ENCODE data around the gene GLOD5.
A peak's percentile ranks its signal among the peaks of the same experiment; 100 is the strongest.

The GLOD5 gene

GRCh38 chrX:48785186-48785539 lies 23.6 kb downstream of the GLOD5 start:
- Histone ChIP-seq H3K14ac (ENCODE audit: low read length) (no peak overlapping the region), H3K4me1 (ENCODE audit: control insufficient read depth in 2 of 2, insufficient read depth in 1 of 2, low read depth in 1 of 2, low read length in 2 of 2) (no peaks in the 10 kb centered on the region), H3K27ac (replicated peaks; ENCODE audit: low read length) (no peak overlapping the region), H3K9me3 (replicated peaks in 1 of 2; ENCODE audit: control insufficient read depth in 2 of 2, insufficient read depth in 1 of 2, low read depth in 1 of 2, low read length in 2 of 2) (no peaks in the 10 kb centered on the region), H2BK12ac (ENCODE audit: low read length) (no peak overlapping the region), H3K27me3 (ENCODE audit: control insufficient read depth in 3 of 3, insufficient read depth in 3 of 3, low read depth in 1 of 3, low read length in 3 of 3) (peaks cover 0 to 15% (median 0%) of the 10 kb centered on the region in 3 experiments), H2AK5ac (ENCODE audit: low read depth, low read length) (no peak overlapping the region), H3K18ac (ENCODE audit: low read length) (no peak overlapping the region), H3K4me3 (ENCODE audit: low read length in 2 of 2) (no peak overlapping the region), H3K9ac (ENCODE audit: low read depth, low read length, poor library complexity) (no peak overlapping the region), H3K36me3 (replicated peaks in 1 of 2; ENCODE audit: control insufficient read depth in 2 of 2, insufficient read depth in 2 of 2, low read length in 2 of 2) (no peaks in the 10 kb centered on the region), H3K4ac (ENCODE audit: low read length) (no peak overlapping the region), H2BK5ac (ENCODE audit: low read length) (no peak overlapping the region), H3K79me1 (ENCODE audit: low read depth, low read length) (no peaks in the 10 kb centered on the region), H2AFZ (ENCODE audit: low read length) (no peak overlapping the region), H2BK120ac (ENCODE audit: low read depth, low read length) (no peak overlapping the region), H4K8ac (ENCODE audit: low read depth, low read length) (peak overlapping the region; percentile 6), H3K23ac (ENCODE audit: low read depth, low read length, poor library complexity) (no peak overlapping the region), H2BK15ac (ENCODE audit: low read length) (no peak overlapping the region), H4K91ac (ENCODE audit: low read depth, low read length, poor library complexity) (no peak overlapping the region), H3K4me2 (ENCODE audit: insufficient read depth, low read length, poor library complexity, severe bottlenecking) (no peak overlapping the region)
- no peak for DNase-seq (ENCODE audit: low spot score)
- WGBS, 2 donors (ENCODE audit: extremely low coverage in 2 of 2, insufficient read length in 2 of 2, insufficient replicate concordance in 1 of 2), result no CpG with 5 or more reads among the region's 1 CpG

DNA sequence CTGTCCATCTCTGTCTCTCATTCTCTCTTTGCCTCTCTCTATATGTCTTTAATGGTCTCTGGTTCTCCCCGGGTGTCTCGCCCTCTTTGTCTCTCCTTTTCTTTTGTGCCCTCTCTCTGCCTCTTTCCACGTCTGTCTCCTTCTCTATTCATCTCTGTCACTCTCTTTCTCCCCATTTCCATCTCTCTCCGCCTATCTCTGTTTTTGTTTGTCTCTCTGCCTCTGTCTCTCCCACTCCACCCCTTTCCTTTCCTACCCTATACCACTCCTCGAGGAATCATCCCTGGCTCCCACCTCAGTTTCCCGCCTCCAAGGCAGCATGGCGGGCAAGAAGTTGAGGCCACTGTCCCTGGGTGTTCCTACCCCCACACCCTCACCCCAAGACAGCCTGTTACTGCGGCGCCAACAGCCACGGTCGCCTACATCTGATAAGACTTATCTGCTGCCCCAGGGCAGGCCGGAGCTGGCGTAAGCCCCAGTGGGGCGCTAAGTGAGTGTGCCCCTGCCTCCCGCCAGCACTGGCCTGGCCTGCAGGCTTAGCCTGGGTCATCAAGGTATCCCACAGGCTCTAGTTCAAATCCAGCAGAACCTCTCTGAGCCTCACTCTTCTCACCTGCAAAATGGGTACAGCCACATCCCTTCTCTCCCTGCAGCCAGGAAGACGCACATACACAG lies 24.1 kb downstream of the GLOD5 start:
- H3K23ac ChIP-seq (ENCODE audit: low read depth, low read length, poor library complexity), result no peak overlapping the region
- no peak for DNase-seq (ENCODE audit: low spot score)
- H4K8ac ChIP-seq (ENCODE audit: low read depth, low read length), result no peak overlapping the region
- no peak overlapping the region for H2BK120ac ChIP-seq (ENCODE audit: low read depth, low read length)
- H3K18ac ChIP-seq (ENCODE audit: low read length), result no peak overlapping the region
- H3K79me1 ChIP-seq (ENCODE audit: low read depth, low read length), result no peaks in the 10 kb centered on the region
- H2BK15ac ChIP-seq (ENCODE audit: low read length), result no peak overlapping the region
- WGBS, 2 donors (ENCODE audit: extremely low coverage in 2 of 2, insufficient read length in 2 of 2, insufficient replicate concordance in 1 of 2), result no CpG with 5 or more reads among the region's 16 CpGs
- no peak overlapping the region for H3K27ac ChIP-seq (replicated peaks; ENCODE audit: low read length)
- no peaks in the 10 kb centered on the region for H3K9me3 ChIP-seq (replicated peaks in 1 of 2; ENCODE audit: control insufficient read depth in 2 of 2, insufficient read depth in 1 of 2, low read depth in 1 of 2, low read length in 2 of 2)
- no peak overlapping the region for H3K9ac ChIP-seq (ENCODE audit: low read depth, low read length, poor library complexity)
- no peak overlapping the region for H2BK5ac ChIP-seq (ENCODE audit: low read length)
- H2BK12ac ChIP-seq (ENCODE audit: low read length), result no peak overlapping the region
- no peak overlapping the region for H2AK5ac ChIP-seq (ENCODE audit: low read depth, low read length)
- no peak overlapping the region for H3K4me2 ChIP-seq (ENCODE audit: insufficient read depth, low read length, poor library complexity, severe bottlenecking)
- no peak overlapping the region for H3K14ac ChIP-seq (ENCODE audit: low read length)
- H4K91ac ChIP-seq (ENCODE audit: low read depth, low read length, poor library complexity), result no peak overlapping the region
- no peaks in the 10 kb centered on the region for H3K36me3 ChIP-seq (replicated peaks in 1 of 2; ENCODE audit: control insufficient read depth in 2 of 2, insufficient read depth in 2 of 2, low read length in 2 of 2)
- no peak overlapping the region for H3K4me3 ChIP-seq (ENCODE audit: low read length in 2 of 2)
- no peaks in the 10 kb centered on the region for H3K4me1 ChIP-seq (ENCODE audit: control insufficient read depth in 2 of 2, insufficient read depth in 1 of 2, low read depth in 1 of 2, low read length in 2 of 2)
- H3K4ac ChIP-seq (ENCODE audit: low read length), result no peak overlapping the region
- no peak overlapping the region for H2AFZ ChIP-seq (ENCODE audit: low read length)
- H3K27me3 ChIP-seq (ENCODE audit: control insufficient read depth in 3 of 3, insufficient read depth in 3 of 3, low read depth in 1 of 3, low read length in 3 of 3), result peaks cover 0 to 15% (median 0%) of the 10 kb centered on the region in 3 experiments

GRCh38 chrX:48786341-48786800 lies 24.8 kb downstream of the GLOD5 start, which contains the start of gene GATA1:
Gene GATA1, plus strand, starts transcription at chrX:48786590. Its CDS starts 4,520 bp downstream, at chrX:48791110.
- H2AFZ ChIP-seq (ENCODE audit: low read length), result no peak within 1 kb of the TSS
- peaks cover 0 to 15% (median 0%) of the 10 kb centered on the region in 3 experiments for H3K27me3 ChIP-seq (ENCODE audit: control insufficient read depth in 3 of 3, insufficient read depth in 3 of 3, low read depth in 1 of 3, low read length in 3 of 3)
- H3K4ac ChIP-seq (ENCODE audit: low read length), result no peak within 1 kb of the TSS
- H2BK12ac ChIP-seq (ENCODE audit: low read length), result no peak within 1 kb of the TSS
- no peaks in the 10 kb centered on the region for H3K9me3 ChIP-seq (replicated peaks in 1 of 2; ENCODE audit: control insufficient read depth in 2 of 2, insufficient read depth in 1 of 2, low read depth in 1 of 2, low read length in 2 of 2)
- H3K27ac ChIP-seq (replicated peaks; ENCODE audit: low read length), result no peak within 1 kb of the TSS
- peaks cover 0 to 4% of the 10 kb centered on the region in 2 donors for H3K4me1 ChIP-seq (ENCODE audit: control insufficient read depth in 2 of 2, insufficient read depth in 1 of 2, low read depth in 1 of 2, low read length in 2 of 2)
- no peak within 1 kb of the TSS for H2BK15ac ChIP-seq (ENCODE audit: low read length)
- no CpG with 5 or more reads among the region's 7 CpGs for WGBS, 2 donors (ENCODE audit: extremely low coverage in 2 of 2, insufficient read length in 2 of 2, insufficient replicate concordance in 1 of 2)
- no peak for DNase-seq (ENCODE audit: low spot score)
- H3K4me2 ChIP-seq (ENCODE audit: insufficient read depth, low read length, poor library complexity, severe bottlenecking), result no peak within 1 kb of the TSS
- H3K79me1 ChIP-seq (ENCODE audit: low read depth, low read length), result no peaks in the 10 kb centered on the region
- H3K23ac ChIP-seq (ENCODE audit: low read depth, low read length, poor library complexity), result no peak within 1 kb of the TSS
- H3K18ac ChIP-seq (ENCODE audit: low read length), result no peak within 1 kb of the TSS
- no peak within 1 kb of the TSS for H3K14ac ChIP-seq (ENCODE audit: low read length)
- H2BK120ac ChIP-seq (ENCODE audit: low read depth, low read length), result no peak within 1 kb of the TSS
- H3K36me3 ChIP-seq (replicated peaks in 1 of 2; ENCODE audit: control insufficient read depth in 2 of 2, insufficient read depth in 2 of 2, low read length in 2 of 2), result no peaks in the 10 kb centered on the region
- no peak within 1 kb of the TSS for H2BK5ac ChIP-seq (ENCODE audit: low read length)
- no peak within 1 kb of the TSS for H2AK5ac ChIP-seq (ENCODE audit: low read depth, low read length)
- no peak within 1 kb of the TSS for H4K91ac ChIP-seq (ENCODE audit: low read depth, low read length, poor library complexity)
- no peak within 1 kb of the TSS for H3K4me3 ChIP-seq (ENCODE audit: low read length in 2 of 2)
- H4K8ac ChIP-seq (ENCODE audit: low read depth, low read length), result no peak within 1 kb of the TSS
- no peak within 1 kb of the TSS for H3K9ac ChIP-seq (ENCODE audit: low read depth, low read length, poor library complexity)

DNA sequence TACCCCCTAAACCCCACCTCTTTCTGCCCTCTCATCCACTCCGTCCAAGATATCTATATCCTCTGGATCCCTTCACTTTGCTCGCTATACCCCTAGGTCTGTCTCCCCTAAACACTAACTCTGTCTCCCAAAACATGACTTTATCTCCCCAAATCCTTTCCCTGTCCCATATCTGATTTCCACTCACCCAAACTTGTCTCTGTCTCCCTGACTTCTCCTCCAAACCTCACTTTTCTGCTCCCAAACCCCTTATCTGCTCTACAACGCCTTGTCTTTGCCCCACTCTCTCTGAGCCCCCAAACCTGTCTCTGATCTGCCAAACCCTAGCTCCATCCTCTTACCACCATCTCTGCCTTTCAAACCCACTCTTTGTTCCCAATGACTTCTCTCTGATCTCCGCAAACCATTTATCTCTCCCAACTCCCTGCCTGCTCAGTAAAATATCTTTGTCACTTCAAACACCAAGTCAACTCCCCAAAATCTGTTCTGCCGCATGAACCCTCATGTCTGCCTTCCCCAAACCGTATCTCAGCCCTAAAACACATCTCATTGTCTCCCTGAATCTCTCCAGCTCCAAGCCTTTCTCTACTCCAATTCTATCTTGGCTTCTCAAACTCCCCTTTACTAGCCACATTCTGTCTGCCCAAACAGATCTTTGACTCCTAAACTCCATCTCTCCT lies 25.4 kb downstream of the GLOD5 start:
- H3K4me1 ChIP-seq (ENCODE audit: control insufficient read depth in 2 of 2, insufficient read depth in 1 of 2, low read depth in 1 of 2, low read length in 2 of 2), result peaks cover 0 to 7% of the 10 kb centered on the region in 2 donors
- no peaks in the 10 kb centered on the region for H3K36me3 ChIP-seq (replicated peaks in 1 of 2; ENCODE audit: control insufficient read depth in 2 of 2, insufficient read depth in 2 of 2, low read length in 2 of 2)
- H3K14ac ChIP-seq (ENCODE audit: low read length), result no peak overlapping the region
- H3K4me3 ChIP-seq (ENCODE audit: low read length in 2 of 2), result no peak overlapping the region
- no peak overlapping the region for H2AFZ ChIP-seq (ENCODE audit: low read length)
- H3K9me3 ChIP-seq (replicated peaks in 1 of 2; ENCODE audit: control insufficient read depth in 2 of 2, insufficient read depth in 1 of 2, low read depth in 1 of 2, low read length in 2 of 2), result no peaks in the 10 kb centered on the region
- H4K8ac ChIP-seq (ENCODE audit: low read depth, low read length), result no peak overlapping the region
- no peak overlapping the region for H3K23ac ChIP-seq (ENCODE audit: low read depth, low read length, poor library complexity)
- no peak overlapping the region for H2BK5ac ChIP-seq (ENCODE audit: low read length)
- no peak overlapping the region for H2BK120ac ChIP-seq (ENCODE audit: low read depth, low read length)
- no peak overlapping the region for H3K4me2 ChIP-seq (ENCODE audit: insufficient read depth, low read length, poor library complexity, severe bottlenecking)
- no peak overlapping the region for H3K9ac ChIP-seq (ENCODE audit: low read depth, low read length, poor library complexity)
- DNase-seq (ENCODE audit: low spot score), result no peak
- no peak overlapping the region for H4K91ac ChIP-seq (ENCODE audit: low read depth, low read length, poor library complexity)
- peaks cover 0 to 15% (median 0%) of the 10 kb centered on the region in 3 experiments for H3K27me3 ChIP-seq (ENCODE audit: control insufficient read depth in 3 of 3, insufficient read depth in 3 of 3, low read depth in 1 of 3, low read length in 3 of 3)
- WGBS, 2 donors (ENCODE audit: extremely low coverage in 2 of 2, insufficient read length in 2 of 2, insufficient replicate concordance in 1 of 2), result no CpG with 5 or more reads among the region's 6 CpGs
- no peak overlapping the region for H2BK15ac ChIP-seq (ENCODE audit: low read length)
- no peak overlapping the region for H3K4ac ChIP-seq (ENCODE audit: low read length)
- H2AK5ac ChIP-seq (ENCODE audit: low read depth, low read length), result no peak overlapping the region
- H3K79me1 ChIP-seq (ENCODE audit: low read depth, low read length), result no peaks in the 10 kb centered on the region
- H3K27ac ChIP-seq (replicated peaks; ENCODE audit: low read length), result no peak overlapping the region
- H2BK12ac ChIP-seq (ENCODE audit: low read length), result no peak overlapping the region
- H3K18ac ChIP-seq (ENCODE audit: low read length), result no peak overlapping the region
